GM19467 (cell line): ENCODE data around the gene TMA7.

Experiments
- ATAC-seq: cut with Tn5 transposase; IDR thresholded peaks from one replicate; pipeline ENCODE4 v1.9.1; 2021; ENCODE audit warnings: mild to moderate bottlenecking, moderate library complexity; ENCODE audit not compliant: unreplicated experiment

TMA7 gene

DNA sequence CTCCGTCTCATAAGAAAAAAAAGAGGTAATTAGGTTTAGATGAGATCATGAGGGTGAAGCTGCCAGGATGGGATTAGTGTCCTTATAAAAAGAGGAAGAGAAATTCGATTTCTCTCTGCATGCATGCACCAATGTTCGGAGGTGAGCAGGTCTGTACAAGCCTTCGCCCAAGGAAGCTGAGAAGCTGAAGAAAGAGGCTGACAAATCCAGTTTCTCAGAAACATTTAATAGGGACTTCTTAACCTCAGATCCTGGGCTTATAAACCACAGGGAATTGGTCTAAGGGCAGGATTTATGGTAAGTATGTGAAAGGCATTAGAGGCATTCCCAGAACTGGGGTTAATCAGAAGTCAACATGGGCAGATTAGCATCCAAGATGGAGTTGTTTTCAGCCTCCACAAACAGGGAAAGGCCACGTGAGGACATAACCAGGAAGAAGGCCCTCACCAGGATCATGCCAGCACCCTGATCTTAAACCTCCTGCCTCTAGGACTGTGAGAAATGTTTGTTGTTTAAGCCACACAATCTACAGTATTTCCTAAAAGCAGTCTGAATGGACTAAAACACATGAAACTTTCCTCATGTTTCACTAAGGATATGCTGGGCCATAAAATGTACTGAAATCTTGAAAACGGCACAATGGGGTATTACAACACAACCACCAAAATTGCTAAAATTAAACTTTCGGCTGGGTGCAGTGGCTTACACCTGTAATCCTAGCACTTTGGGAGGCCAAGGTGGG, 52.6 kb downstream of the TMA7 start:
- no peak for ATAC-seq

DNA sequence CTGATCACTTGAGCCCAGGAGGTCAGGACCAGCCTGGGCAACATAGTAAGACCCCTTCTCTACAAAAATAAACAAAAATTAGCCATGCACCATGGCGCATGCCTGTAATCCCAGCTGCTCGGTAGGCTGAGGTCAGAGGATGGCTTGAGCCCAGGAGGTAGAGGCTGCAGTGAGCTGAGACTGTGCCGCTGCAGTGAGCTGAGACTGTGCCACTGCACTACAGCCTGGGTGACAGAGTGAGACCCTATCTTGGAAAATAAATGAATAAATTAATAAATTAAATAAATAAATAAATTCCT, 53.1 kb downstream of the TMA7 start:
- no peak for ATAC-seq
